HepG2 (cell line): ENCODE measurements around the gene DNAJB8. TPM values are rescaled to one million over a fixed set of nuclear protein-coding genes. Genes with fewer than 3 reads are reported as not detected.

Source experiments
- ATAC-seq: fragments of 200-7000 bp; cut with Tn5 transposase; 3 replicates; pipeline ENCODE4 v1.9.1; 2020; ENCODE audit warnings: mild to moderate bottlenecking, moderate library complexity
- BruUV-seq: library from RNA; stranded (reverse); fragments of 400-500 nt; replicated peaks from 2 replicates; lab custom pipeline; 2021; lab: Mats Ljungman, UMichigan
- CTCF ChIA-PET: fragments of 300-600 bp; formaldehyde crosslinking; extraction: SDS; loops from one replicate; lab custom pipeline; 2021; ENCODE audit warnings: low total read pairs, inconsistent platforms, low intra/inter-chr PET ratio; lab: Yijun Ruan, JAX
- POLR2A ChIA-PET: fragments of 350-600 bp; sonication (Branson Sonifier 250); formaldehyde crosslinking; loops from one replicate; lab custom pipeline; 2020; ENCODE audit warnings: antibody characterized with exemption, inconsistent platforms; lab: Yijun Ruan, JAX
- DNase-seq: peaks from one replicate; pipeline ENCODE4 v3.0.0-alpha.2; 2015; ENCODE audit warnings: low spot score
- FAIRE-seq: peaks from 3 replicates; lab custom pipeline; 2011; peaks lifted over from hg19 to GRCh38; lab: Jason Lieb, UNC
- H2AFZ ChIP-seq: one replicate; pipeline ENCODE4 v1.6.1; 2011; ENCODE audit warnings: low read length, inconsistent platforms
- H3K27ac ChIP-seq: fragments of 300-600 bp; 3 replicates; pipeline ENCODE4 v1.8.0; 2011; ENCODE audit warnings: mixed run types, mild to moderate bottlenecking, mixed read lengths, low read length, inconsistent platforms; ENCODE audit not compliant: insufficient read depth; ENCODE audit errors: extremely low read length
- H3K27me3 ChIP-seq, 2 experiments: fragments of 200-600 bp in 1 of 2; 2 replicates in 1 of 2; 3 replicates in 1 of 2; pipeline versions ENCODE4 v1.6.0 to v1.8.0; 2011; ENCODE audit warnings: low read length in 2 of 2, mild to moderate bottlenecking in 2 of 2, moderate library complexity in 2 of 2, inconsistent platforms in 1 of 2; ENCODE audit not compliant: insufficient read depth in 2 of 2, control insufficient read depth in 1 of 2
- H3K36me3 ChIP-seq, 2 experiments: fragments of 200-600 bp in 1 of 2; replicated peaks in 1 of 2; 2 replicates in 1 of 2; 3 replicates in 1 of 2; pipeline versions ENCODE4 v1.5.1 to v1.8.0; 2011; ENCODE audit warnings: low read length in 2 of 2, inconsistent platforms in 1 of 2; ENCODE audit not compliant: insufficient read depth in 2 of 2, control insufficient read depth in 1 of 2
- H3K4me1 ChIP-seq: 2 replicates; pipeline ENCODE4 v1.5.1; 2012; ENCODE audit warnings: low read length, inconsistent platforms; ENCODE audit not compliant: insufficient read depth
- H3K4me2 ChIP-seq: 2 replicates; pipeline ENCODE4 v1.6.0; 2011; ENCODE audit warnings: low read depth, low read length, inconsistent platforms
- H3K4me3 ChIP-seq, 3 experiments: fragments of 200-600 bp in 1 of 3; sonication (generic), shearing (Covaris generic) in 1 of 3; replicated peaks in 1 of 3; 2 replicates each; pipeline ENCODE4 v1.5.1; 2011 to 2016; ENCODE audit warnings: low read length in 3 of 3, inconsistent platforms in 2 of 3, low read depth in 2 of 3, mild to moderate bottlenecking in 2 of 3, control low read depth in 1 of 3, mixed read lengths in 1 of 3; ENCODE audit not compliant: insufficient read depth in 1 of 3
- H3K79me2 ChIP-seq: one replicate; pipeline ENCODE4 v1.6.1; 2011; ENCODE audit warnings: low read length, inconsistent platforms; ENCODE audit not compliant: insufficient read depth
- H3K9ac ChIP-seq: 2 replicates; pipeline ENCODE4 v1.6.0; 2011; ENCODE audit warnings: mild to moderate bottlenecking, low read depth, low read length, inconsistent platforms; ENCODE audit not compliant: insufficient read depth
- H3K9me3 ChIP-seq: 2 replicates; pipeline ENCODE4 v1.5.1; 2012; ENCODE audit warnings: mild to moderate bottlenecking, low read length
- H4K20me1 ChIP-seq: 2 replicates; pipeline ENCODE4 v1.6.0; 2011; ENCODE audit warnings: inconsistent platforms, mild to moderate bottlenecking, low read length, moderate library complexity; ENCODE audit not compliant: insufficient read depth
- CEBPB ChIP-seq: IDR thresholded peaks from 2 replicates; pipeline ENCODE4 v1.6.1; 2011; ENCODE audit warnings: low read depth, low read length, improper control_type of control experiment, borderline replicate concordance
- FOSL2 ChIP-seq: sonication (generic); formaldehyde crosslinking; IDR thresholded peaks from 2 replicates; pipeline ENCODE4 v1.4.0; 2020; ENCODE audit warnings: missing genetic modification reagents
- GMEB2 ChIP-seq: IDR thresholded peaks from 2 replicates; pipeline ENCODE4 v1.6.1; 2016; ENCODE audit warnings: missing biosample characterization, missing genetic modification reagents, low read depth
- HOXA5 ChIP-seq: sonication (generic); formaldehyde crosslinking; IDR thresholded peaks from 2 replicates; pipeline ENCODE4 v1.4.0; 2020; ENCODE audit warnings: missing genetic modification reagents
- RFX5 ChIP-seq: IDR thresholded peaks from 2 replicates; pipeline ENCODE4 v1.6.1; 2011; ENCODE audit warnings: low read depth, low read length, improper control_type of control experiment
- ZMAT5 ChIP-seq: sonication (generic); formaldehyde crosslinking; IDR thresholded peaks from 2 replicates; pipeline ENCODE4 v1.5.0; 2020; ENCODE audit warnings: mild to moderate bottlenecking, low read depth, missing genetic modification reagents, borderline replicate concordance
- ZNF329 ChIP-seq: sonication (generic); formaldehyde crosslinking; IDR thresholded peaks from 2 replicates; pipeline ENCODE4 v1.9.0; 2021; ENCODE audit warnings: low read depth, mild to moderate bottlenecking, missing genetic modification reagents
- ZNF33A ChIP-seq: sonication (generic); formaldehyde crosslinking; IDR thresholded peaks from 2 replicates; pipeline ENCODE4 v1.5.1; 2020; ENCODE audit warnings: missing genetic modification reagents, mild to moderate bottlenecking, moderate library complexity, borderline replicate concordance
- ZNF776 ChIP-seq: sonication (generic); formaldehyde crosslinking; IDR thresholded peaks from 2 replicates; pipeline ENCODE4 v1.4.0; 2020; ENCODE audit warnings: mild to moderate bottlenecking, missing genetic modification reagents
- ZNF878 ChIP-seq: sonication (generic); formaldehyde crosslinking; IDR thresholded peaks from 2 replicates; pipeline ENCODE4 v1.8.1; 2023; ENCODE audit warnings: mild to moderate bottlenecking, missing genetic modification reagents, moderate library complexity
- WGBS: methylation state at CpG from one replicate; pipeline ENCODE4 v1.1.6; 2017; ENCODE audit warnings: low lambda C conversion rate; 5-methylcytosine and 5-hydroxymethylcytosine counted together
- in situ Hi-C: cut with HindIII; loops from 2 replicates; pipeline ENCODE4 v1.10.0; 2017; ENCODE audit warnings: low pct_unique_long_range_greater_than_20kb; ENCODE audit not compliant: extremely low pct_ligation_motif_present
- intact Hi-C: fragments of 100-400 bp; cut with micrococcal nuclease; formaldehyde crosslinking; loops from one replicate; pipeline ENCODE4 v1.10.0; 2022; ENCODE audit not compliant: unreplicated experiment
- polyA plus RNA-seq, 8 experiments: library from polyadenylated mRNA; depleted of rRNA in 3 of 8; stranded (reverse) in 7 of 8; unstranded in 1 of 8; fragments of >200 nt; fragmentation: Illumina TruSeq in 4 of 8; extraction: Trizol in 4 of 8; gene quantifications; 2 replicates each; pipeline versions ENCODE4 v1.2.1 to v1.2.3, GENCODE V29; 2011 to 2016; ENCODE audit warnings: low read depth in 4 of 8, missing spikeins in 1 of 8, mixed read lengths in 1 of 8; ENCODE audit not compliant: insufficient read depth in 1 of 8
- total RNA-seq, 5 experiments: library from RNA; depleted of rRNA; stranded (reverse); fragments of >200 nt; fragmentation: Illumina TruSeq; extraction: Trizol; gene quantifications; 2 replicates each; pipeline ENCODE4 v1.2.3, GENCODE V29; 2016; ENCODE audit warnings: low read depth in 1 of 5

Gene DNAJB8
- total and polyA plus RNA-seq, 2 of the 13 experiments (the other 11 are each of a cell fraction or from before 2014, with no cell fraction given) = not detected

GRCh38 chr3:128416578-128417211 lies 50.0 kb downstream of the DNAJB8 start:
- no peak overlapping the region for H2AFZ ChIP-seq
- BruUV-seq = no TSS peak
- H3K27ac ChIP-seq = no peak overlapping the region
- H3K9me3 ChIP-seq = no peaks in the 10 kb centered on the region
- FAIRE-seq (no peak), ATAC-seq (peak; percentile 58), DNase-seq (peak; percentile 78)
- no peak overlapping the region for H3K4me3 ChIP-seq
- peaks cover 34% of the 10 kb centered on the region for H3K4me1 ChIP-seq
- no peaks in the 10 kb centered on the region for H3K79me2 ChIP-seq
- CTCF ChIA-PET = no interaction called here
- H4K20me1 ChIP-seq = 0 out of 2 replicates have a peak, but pooled peaks cover 4% of the 10 kb centered on the region
- H3K9ac ChIP-seq = no peak overlapping the region
- H3K4me2 ChIP-seq = 0 out of 2 replicates have a peak overlapping the region, but pooled peaks have one; percentile 0
- WGBS = 22% methylated on average over 7 of the region's 12 CpGs
- TF ChIP-seq ZNF776 (CRISPR knock-in tag) = 0 out of 2 replicates have a peak, but pooled peaks have one; percentile 15
- no peak for TF ChIP-seq GMEB2
- peak; percentile 50 for TF ChIP-seq CEBPB
- TF ChIP-seq ZNF33A (CRISPR knock-in tag) = no peak
- TF ChIP-seq ZMAT5 (CRISPR knock-in tag) = no peak
- 0 out of 2 replicates have a peak, but pooled peaks have one; percentile 30 for TF ChIP-seq ZNF878 (CRISPR knock-in tag)
- TF ChIP-seq ZNF329 = peak; percentile 98
- no peak for TF ChIP-seq RFX5
- TF ChIP-seq HOXA5 = no peak
- TF ChIP-seq FOSL2 = peak; percentile 80
- POLR2A ChIA-PET = no interaction called here
- H3K36me3 ChIP-seq = no peaks in the 10 kb centered on the region
- intact Hi-C loops = no loop called here
- in situ Hi-C loops = no loop called here
- no peaks in the 10 kb centered on the region for H3K27me3 ChIP-seq
